G401.6 (cell line): ENCODE measurements around the gene TMEM259.

Experiments used
- FAIRE-seq: peaks from 2 replicates; lab custom pipeline; 2012; peaks lifted over from hg19 to GRCh38; lab: Jason Lieb, UNC

Gene TMEM259

GRCh38 chr19:1002600-1002999 is 18.3 kb downstream of the TMEM259 start:
- FAIRE-seq = no peak

GRCh38 chr19:1001538-1002166 is 19.3 kb downstream of the TMEM259 start:
- no peak for FAIRE-seq

- no peak for FAIRE-seq
These were observed 20.1 kb downstream of the TMEM259 start for GRCh38 chr19:1000591-1001537.

GRCh38 chr19:1000095-1000494 is 20.8 kb downstream of the TMEM259 start, which contains the start of gene GRIN3B:
TSS of gene GRIN3B (plus strand) at chr19:1000419. CDS start at chr19:1000438, 19 bp downstream.
- no peak for FAIRE-seq

GRCh38 chr19:999379-999719 is 21.6 kb downstream of the TMEM259 start:
- no peak for FAIRE-seq

GRCh38 chr19:998064-998463 is 22.9 kb downstream of the TMEM259 start:
- FAIRE-seq = no peak

- FAIRE-seq = no peak
These were observed 24.7 kb downstream of the TMEM259 start for GRCh38 chr19:996051-996838.

GRCh38 chr19:995051-995827 is 25.7 kb downstream of the TMEM259 start:
- FAIRE-seq = no peak

- FAIRE-seq = no peak
These were observed 26.4 kb downstream of the TMEM259 start for GRCh38 chr19:994516-994915.

- FAIRE-seq = no peak
These were observed 27.0 kb downstream of the TMEM259 start for GRCh38 chr19:993831-994393.

GRCh38 chr19:993361-993830 is 27.5 kb downstream of the TMEM259 start:
- FAIRE-seq = no peak

- no peak for FAIRE-seq
These were observed 28.3 kb downstream of the TMEM259 start for GRCh38 chr19:992670-993055.

- FAIRE-seq = no peak
These were observed 28.8 kb downstream of the TMEM259 start for GRCh38 chr19:991932-992669.

- FAIRE-seq = no peak
These were observed 29.6 kb downstream of the TMEM259 start for GRCh38 chr19:991174-991931.

GRCh38 chr19:990746-991145 is 30.2 kb downstream of the TMEM259 start:
- FAIRE-seq = no peak

GRCh38 chr19:990119-990571 is 30.8 kb downstream of the TMEM259 start:
- FAIRE-seq = no peak

GRCh38 chr19:989381-990081 is 31.4 kb downstream of the TMEM259 start:
- FAIRE-seq = no peak

- FAIRE-seq = no peak
These were observed 32.4 kb downstream of the TMEM259 start for GRCh38 chr19:988510-988909.

GRCh38 chr19:988081-988480 is 32.8 kb downstream of the TMEM259 start:
- FAIRE-seq = no peak
